HG02763 (cell line): ENCODE results near the gene CST2.
"Not testable (repeated sequence)": the region's sequence is repeated elsewhere in the genome, so short reads cannot be mapped to it uniquely, and the experiment has no call there.

Experiments
- ATAC-seq: cut with Tn5 transposase; IDR thresholded peaks from one replicate; pipeline ENCODE4 v1.9.1; 2021; ENCODE audit warnings: mild to moderate bottlenecking, moderate library complexity; ENCODE audit not compliant: unreplicated experiment

The CST2 gene, protein sequence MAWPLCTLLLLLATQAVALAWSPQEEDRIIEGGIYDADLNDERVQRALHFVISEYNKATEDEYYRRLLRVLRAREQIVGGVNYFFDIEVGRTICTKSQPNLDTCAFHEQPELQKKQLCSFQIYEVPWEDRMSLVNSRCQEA

DNA sequence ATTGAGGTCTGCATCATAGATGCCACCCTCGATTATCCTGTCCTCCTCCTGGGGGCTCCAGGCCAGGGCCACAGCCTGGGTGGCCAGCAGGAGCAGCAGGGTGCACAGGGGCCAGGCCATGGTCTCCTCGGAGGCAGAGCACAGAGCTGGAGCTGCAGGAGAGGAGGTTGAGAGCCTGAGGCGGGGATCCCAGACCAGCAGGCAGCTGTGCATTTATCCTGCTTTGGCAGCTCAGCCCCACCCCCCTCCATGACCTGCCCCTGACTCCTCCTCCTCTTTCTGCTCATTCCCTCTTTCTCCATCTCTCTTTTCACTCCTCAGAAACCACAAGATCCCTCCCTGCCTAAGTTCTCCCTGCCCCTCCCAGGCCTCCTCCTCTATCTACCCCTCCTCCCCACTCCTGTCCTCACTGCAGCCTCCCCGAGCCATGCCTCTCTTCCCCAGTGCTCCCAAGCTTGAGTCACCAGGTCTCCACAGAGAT is at the start of gene CST2:
Gene CST2, minus strand, starts transcription at position 189 of the 481 bp plus-strand sequence. Its CDS starts 69 bp downstream, at position 120.
- no peak for ATAC-seq

DNA sequence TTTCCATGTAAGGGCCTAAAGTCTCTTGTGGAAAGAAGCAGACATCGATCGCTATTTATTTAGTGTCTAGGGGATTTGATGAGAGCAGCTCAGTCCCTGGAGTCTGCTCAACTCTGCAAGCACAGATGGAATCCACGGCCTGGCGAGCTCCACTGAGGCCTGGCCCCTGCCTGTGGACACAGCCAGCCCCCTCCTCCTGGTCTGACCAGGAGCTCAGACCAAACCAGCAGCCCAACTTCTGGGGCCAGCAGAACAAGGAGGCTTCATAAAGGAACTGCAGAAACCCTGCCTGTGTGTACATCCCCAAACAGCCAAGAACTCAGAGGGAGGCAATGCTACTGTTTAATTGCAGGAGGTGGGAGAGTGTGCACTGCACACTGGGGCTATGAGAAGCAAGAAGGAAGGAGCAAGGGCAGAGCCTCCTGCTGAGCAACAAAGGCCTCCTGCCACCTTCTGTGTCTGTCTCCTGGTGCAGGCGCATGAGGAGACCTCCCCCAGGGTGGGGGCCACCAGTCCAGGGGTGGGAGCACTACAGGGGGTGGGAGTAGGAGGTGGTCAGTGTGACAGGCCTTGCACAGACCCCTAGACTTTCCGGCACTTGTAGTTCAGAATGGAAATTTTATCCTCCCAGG is 49.2 kb upstream of the CST2 start:
- no peak for ATAC-seq

DNA sequence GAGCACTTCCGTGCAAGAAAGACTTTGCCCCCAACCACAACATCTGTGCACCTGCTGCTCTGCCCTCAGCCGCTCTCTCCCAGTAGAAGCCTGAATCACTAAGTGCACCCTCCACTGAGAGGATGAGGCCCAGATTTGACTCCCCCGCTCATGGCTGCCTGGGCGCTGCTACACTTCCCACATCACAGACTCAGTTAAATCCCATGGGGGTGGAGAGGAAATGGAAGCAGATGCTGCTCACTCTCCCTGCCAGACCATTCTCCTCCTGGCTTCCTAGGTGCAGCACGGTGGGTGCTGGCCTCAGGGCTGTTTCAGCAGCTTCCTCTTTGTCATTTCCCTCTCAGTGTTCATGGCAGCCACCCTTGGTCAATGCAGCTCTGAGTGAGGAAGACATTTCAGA is 48.2 kb upstream of the CST2 start:
- no peak for ATAC-seq

DNA sequence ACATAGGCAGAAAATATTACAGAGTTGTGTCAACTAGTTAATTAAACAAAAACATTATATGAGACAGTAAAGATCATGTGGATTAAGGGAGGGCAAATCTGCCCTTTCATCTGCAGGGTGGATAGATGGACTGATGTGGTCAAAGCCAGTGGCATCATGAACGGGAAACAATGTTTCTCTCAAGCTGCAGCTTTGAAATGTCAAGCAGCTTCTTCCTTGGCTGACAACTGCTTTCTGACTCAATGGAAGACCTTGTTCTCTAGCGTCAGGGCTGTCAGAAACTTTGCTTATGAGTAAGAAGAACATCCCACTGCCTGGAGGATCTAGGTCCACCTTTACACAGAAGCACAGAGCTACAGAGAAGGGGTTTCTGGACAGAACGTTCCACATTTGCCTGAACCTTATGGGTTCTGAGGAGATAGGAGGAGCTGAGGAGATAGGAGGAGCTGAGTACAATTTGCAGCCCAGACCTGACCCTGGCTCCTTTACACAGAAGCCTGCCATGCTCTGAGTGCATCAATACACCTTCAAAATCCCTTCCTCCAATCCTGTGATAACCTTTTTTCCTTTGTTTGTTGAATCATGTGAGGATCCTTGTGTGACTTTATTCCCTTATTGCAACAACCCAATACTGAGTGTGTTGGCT is 47.0 kb upstream of the CST2 start:
- no peak for ATAC-seq

DNA sequence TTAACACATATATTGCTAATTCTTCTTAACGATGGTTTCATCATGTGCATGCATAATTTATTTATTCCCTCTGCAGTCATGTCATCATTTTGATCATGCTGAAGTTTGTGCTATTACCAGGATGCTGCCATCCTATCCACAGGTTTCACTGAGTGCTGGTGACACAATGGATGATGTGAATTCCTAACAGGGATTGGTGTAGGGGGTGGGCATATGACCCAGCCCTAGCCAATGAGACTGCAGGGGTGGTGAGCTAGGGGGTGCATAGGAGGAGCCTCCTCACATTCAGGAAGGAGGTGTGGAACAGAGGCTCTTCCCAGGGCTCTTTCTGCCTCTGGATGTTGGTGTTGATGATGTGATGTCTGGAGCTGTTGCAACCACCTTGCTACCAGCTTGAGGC is 45.5 kb upstream of the CST2 start:
- no peak for ATAC-seq

DNA sequence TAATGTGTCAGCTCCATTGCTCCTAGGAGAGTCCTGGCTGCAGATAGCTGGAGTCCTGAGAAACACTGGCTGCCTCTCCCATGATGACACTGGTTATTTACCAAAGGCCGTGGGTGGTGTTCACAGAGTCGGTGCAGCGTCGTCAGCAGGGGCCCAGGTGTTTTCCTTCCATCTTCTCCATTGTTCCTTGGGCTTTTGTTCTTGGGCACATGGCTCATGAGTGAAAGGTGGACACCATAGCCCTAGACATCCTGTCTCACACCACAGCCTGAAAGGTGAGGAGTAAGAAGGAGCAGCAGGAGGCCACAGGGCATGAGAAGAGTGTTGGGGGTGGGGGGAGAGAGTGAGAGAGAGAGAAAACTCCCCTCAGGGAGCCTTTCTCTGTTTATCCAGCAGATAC is 43.9 kb upstream of the CST2 start:
- ATAC-seq, result no peak

DNA sequence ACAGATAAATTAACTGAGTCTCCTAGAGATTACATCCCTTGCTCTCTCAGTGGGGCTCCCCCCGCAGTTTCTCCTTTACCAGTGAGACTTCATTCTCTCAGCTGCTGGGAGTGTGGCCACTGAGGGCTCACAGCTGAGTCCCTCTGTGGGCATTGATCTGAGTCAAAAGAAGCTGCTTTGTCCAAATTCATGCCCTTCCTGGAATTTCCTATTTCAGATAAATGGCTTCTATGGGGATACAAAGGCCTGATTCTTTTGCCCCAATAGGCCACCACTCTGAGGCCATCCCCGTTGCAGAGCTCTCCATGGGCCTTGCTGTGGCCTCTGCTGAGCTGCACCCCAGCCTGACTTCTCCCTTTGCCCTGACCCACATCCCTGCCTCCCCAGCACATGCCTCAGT is 43.0 kb upstream of the CST2 start:
- no peak for ATAC-seq

DNA sequence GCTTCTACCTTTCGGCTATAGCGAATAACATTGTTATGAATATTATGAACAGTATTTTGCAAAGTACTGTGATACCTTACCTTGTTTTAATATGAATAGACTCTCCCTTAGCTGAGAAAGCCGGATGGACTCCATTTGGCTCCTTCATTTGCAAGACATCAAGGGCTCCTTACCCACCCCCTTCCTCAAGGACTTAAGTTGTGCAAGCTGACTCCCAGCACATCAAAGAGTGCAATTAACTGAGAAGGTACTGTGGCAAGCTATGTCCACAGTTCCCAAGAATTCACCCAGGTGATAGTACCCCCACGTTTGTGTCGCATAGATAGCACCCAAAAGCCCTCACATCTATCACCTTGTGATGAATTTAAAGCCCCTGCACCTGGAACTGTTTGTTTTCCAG is 41.8 kb upstream of the CST2 start:
- no peak for ATAC-seq

DNA sequence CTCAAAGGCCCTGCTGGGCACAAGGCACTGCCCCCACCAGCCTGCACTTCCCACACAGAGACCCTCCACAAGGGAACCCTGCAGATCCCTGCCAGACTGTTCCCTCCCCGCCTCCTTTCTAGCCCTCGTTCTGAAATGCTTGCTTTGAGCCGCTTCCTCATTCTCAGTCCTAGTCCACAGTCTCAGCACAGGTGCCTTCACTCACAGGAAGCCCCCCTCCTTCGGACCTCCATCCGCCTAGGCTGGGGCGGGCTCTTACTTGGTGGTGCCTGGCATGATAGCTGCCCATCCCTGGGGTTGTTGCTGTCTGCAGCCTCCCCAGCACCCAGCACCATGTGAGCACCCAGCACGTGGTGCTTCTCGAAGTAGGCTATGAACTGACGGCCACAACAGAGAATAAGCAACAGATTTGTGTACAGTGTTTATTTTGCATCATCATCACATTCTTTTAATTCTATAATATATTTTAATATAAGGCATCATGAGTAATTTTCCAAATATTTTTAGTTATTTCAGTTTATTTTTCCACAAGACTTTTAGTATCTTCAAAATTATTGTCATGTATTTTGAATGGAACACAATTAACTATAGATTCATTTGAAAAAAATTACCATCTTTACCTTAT is 40.7 kb upstream of the CST2 start:
- ATAC-seq, result no peak

DNA sequence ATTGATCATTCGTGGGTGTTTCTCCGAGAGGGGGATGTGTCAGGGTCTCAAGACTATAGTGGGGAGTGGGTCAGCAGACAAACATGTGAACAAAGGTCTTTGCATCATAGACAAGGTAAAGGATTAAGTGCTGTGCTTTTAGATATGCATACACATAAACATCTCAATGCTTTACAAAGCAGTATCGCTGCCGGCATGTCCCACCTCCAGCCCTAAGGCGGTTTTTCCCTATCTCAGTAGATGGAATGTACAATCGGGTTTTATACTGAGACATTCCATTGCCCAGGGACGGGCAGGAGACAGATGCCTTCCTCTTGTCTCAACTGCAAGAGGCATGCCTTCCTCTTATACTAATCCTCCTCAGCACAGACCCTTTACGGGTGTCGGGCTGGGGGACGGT is 34.2 kb upstream of the CST2 start:
- ATAC-seq, result not testable (repeated sequence)

DNA sequence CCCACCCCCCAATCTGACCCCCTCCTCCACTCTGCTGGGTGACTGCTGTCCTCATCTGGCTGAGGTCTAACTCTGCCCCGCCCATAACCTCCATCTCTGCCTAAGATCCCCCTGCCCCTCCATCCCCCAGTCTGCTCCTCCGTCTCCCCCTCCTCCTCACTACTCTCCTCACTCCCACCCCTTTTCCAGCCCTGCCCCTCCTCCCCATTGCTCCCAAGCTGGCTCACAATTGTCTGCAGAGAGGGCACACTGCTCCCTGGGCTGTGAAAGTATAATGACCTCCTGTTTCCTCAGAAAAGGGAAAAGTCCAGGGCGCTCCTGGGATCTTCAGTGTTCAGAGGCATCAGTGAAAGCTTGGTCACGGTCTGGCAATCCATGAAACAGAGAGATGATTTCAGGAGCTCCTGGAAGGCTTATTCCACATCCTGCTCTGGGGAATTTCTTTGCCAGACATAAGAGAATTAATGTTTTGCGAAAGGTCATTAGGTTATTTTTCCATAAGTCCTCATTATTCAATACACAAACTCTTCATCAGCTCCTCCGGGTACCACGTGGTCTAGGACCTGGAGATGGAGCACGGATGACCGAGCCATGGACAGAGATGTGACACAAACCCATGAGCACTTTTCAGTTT is 31.6 kb upstream of the CST2 start:
- no peak for ATAC-seq

DNA sequence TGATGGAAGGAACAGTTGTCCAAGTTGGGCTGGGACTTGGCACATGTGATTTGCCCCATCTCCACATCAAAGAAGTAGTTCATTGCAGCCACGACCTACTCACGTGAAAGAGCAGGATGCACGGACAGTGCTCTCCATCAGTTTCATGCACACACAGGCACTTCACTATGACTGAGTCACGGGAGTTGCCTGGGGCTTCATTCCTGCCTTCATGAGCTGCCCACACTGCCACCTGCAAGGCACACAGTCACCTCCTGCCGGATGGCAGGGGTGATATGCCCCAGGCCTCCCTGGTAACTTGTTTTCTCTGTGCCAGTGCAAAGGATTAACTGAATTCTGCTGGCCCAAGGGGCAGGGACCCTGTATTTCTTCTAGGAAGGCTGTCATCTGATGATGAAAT is 30.2 kb upstream of the CST2 start:
- ATAC-seq, result no peak

DNA sequence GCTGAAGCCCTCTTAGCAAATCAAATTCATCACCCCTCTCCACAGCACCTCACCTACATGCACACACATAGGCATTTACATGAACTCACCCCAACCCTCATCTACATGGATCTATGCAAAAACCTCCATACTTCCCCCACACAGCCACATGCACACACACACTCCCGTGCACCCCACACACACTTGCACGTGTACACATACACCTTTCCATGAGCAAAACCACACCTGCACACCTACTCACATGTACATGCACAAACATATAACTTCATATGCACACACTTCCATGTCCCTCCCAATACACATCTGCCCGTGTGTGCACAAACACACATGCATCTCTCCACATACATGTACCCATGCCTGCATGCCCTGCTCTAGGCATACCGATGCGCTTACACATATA is 29.7 kb upstream of the CST2 start:
- ATAC-seq, result no peak

DNA sequence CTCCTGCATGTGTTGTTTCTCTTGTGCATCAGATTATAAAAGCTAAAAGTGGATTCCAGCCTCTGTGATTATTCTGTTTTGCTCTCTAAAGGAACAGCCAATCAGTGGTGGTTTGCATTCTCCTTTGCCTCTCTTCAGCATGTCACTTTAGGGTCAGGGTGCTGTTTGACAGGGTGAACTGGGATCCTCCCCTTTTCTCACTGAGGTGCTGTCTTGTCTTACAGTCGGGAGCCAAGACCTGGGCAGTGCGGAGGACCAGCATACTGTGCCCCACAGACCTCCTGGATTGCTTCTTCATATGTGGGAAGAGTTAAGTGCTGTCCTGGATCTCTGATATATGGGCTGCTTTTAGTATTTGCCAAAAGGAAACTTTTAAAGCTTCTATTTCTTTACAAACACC is 15.2 kb upstream of the CST2 start:
- no peak for ATAC-seq

DNA sequence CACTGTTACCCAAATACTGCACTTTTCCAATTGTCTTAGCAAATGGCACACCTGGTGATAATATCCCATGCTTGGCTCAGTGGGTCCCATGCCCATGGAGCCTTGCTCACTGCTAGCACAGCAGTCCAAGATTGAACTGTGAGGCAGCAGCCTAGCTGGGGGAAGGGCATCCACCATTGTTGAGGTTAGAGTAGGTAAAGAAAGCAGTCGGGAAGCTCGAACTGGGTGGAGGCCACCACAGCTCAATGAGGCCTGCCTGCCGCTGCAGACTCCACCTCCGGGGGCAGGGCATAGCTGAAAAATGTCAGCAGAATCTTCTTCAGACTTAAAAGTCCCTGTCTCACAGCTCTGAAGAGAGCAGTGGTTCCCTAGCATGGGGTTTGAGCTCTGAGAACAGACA is 9.2 kb upstream of the CST2 start:
- ATAC-seq, result no peak

DNA sequence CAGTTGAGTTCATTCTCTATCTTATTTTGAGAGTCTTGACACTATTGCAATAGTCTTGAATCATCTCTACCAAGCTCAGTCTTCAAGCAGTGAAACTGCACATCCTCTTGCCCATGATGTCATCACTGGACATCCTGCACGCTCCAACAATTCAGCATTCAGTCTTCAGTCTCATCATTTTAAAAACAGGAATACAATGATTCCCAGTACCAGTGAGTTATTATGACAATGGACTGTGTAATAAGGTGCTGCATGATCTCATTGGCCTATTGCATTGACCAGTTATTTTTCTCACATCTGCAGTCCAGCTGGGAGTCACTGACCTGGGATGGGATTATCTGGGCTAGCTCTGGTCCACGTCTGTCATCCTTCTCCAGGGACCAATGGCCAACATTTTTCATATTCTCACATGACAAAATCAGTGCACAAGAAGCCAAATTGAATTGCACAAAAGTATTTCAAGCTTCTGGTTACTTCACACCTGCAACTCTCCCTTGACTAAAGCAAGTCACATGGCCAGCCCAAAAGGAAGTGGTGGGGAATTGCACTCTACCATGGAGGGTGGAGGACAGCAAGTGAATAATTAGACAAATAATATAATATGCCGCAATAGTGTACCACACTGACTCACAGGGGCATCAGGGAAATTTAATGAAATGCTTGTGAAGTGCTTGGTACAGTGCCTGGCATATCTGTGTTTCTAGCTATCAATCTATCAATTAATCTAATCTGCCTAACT is 6.4 kb upstream of the CST2 start:
- ATAC-seq, result no peak

DNA sequence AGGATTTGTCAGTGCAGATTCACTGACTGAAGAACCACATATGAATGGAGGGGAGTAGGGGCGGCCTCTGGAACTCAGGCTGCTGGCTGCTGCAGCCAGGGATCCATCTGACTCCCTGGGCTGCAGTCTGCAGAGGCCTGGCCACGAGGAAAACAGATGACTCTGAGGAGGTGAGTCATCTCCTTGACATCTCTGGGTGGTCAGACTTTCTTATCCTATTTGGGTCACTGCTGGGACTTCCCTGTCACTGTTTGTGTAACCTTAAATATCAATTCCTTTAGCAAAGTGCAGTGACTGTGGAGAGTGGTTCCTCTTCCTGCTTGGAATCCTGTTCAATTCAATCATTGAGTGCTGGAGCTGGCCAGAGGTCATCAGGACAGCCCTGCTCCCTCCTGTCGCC is 5.4 kb upstream of the CST2 start:
- ATAC-seq, result not testable (repeated sequence)

DNA sequence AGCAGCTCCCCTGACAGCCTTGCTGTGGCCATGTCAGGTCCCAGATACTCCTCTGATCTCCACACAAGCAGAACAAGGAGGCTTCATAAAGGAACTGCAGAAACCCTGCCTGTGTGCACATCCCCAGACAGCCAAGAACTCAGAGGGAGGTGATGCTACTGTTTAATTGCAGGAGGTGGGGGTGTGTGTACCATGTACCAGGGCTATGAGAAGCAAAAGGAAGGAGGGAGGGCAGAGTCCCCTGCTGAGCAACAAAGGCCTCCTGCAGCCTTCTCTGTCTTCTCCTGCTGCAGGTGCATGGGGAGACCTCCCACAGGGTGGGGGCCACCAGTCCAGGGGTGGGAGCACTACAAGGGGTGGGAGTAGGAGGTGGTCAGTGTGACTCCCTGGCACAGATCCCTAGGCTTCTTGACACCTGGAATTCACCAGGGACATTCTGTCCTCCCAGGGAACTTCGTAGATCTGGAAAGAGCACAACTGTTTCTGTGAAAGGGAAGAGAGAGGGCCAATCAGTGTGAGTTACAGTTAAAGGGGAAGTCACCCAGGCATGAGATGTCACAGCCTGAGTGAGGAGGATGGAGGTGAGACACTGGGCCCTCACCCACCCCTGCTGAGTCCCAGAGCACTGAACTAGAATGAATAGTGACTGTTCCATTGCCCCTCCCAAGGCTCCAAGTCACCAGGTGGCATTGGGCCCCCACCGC is 2.8 kb downstream of the CST2 start:
- no peak for ATAC-seq

DNA sequence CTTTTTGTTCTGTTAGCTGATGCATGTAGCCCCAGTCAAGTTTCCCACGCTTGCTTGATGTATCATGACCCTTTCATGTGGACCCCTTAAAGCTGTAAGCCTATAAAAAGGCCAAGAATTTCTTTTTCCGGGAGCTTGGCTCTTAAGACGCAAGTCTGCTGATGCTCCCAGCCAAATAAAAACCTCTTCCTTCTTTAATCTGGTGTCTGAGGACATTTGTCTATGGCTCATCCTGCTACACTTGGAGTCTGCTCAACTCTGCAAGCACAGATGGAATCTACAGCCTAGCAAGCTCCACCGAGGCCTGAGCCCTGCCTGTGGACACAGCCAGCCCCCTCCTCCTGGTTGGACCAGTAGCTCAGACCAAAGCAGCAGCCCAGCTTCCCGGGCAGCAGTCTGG is 3.4 kb downstream of the CST2 start:
- ATAC-seq, result no peak

DNA sequence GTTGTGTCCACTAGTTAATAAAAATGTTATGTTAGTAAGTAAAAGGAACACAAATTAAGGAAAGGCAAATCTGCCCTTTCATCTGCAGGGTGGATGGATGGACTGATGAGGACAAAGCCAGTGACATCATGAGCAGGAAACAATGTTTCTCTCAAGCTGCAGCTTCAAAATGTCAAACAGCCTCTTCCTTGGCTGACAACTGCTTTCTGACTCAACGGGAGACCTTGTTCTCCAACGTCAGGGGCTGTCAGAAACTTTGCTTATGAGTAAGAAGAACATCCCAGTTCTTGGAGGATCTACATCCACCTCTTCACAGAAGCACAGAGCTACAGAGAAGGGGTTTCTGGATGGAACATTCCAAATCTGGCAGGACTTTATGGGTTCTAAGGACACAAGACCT is 6.0 kb downstream of the CST2 start:
- no peak for ATAC-seq
